ENCODE results near the gene FAM135A. TPM values are rescaled to one million over a fixed set of nuclear protein-coding genes. Genes with fewer than 3 reads are reported as not detected.
"Not testable (repeated sequence)": the region's sequence is repeated elsewhere in the genome, so short reads cannot be mapped to it uniquely, and the experiment has no call there.

The FAM135A gene
- polyA plus RNA-seq, 2 of the 4 experiments (the other 2 are of a cell fraction) = 11.3 to 33.6 TPM

DNA sequence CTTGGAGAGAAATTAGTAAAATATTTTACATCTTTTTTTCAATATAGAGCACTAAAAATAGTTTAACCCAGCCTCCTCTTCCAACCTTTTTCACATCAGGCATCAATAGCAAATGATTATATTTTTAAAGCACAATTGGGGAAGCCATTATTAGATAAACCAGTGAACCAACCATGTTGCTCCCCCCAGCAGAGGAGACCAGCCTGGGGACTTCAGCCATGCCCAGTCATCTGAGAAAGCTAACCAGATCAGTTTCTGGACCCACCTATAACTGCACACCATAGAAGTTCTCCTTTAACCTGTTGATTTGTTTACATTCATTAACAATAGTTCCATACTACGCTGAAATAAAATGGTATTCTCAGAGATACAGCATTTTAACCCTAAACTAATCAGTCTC, 139.7 kb downstream of the FAM135A start:
- ChIA-PET POLR2A (no interaction called here), CTCF (no interaction called here)
- no peak for DNase-seq (ENCODE audit: low read depth in 1 of 2, low spot score in 1 of 2)
- TF ChIP-seq SMC3 (IDR thresholded peaks at IDR 0.05) = no peak
- no peak for TF ChIP-seq RARB (CRISPR knock-in tag; IDR thresholded peaks at IDR 0.05)
- TF ChIP-seq CHD2 (IDR thresholded peaks at IDR 0.05; ENCODE audit: low read length, partially characterized antibody) = no peak
- TF ChIP-seq CEBPB (IDR thresholded peaks at IDR 0.05) = no peak
- TF ChIP-seq EHF (CRISPR knock-in tag; IDR thresholded peaks at IDR 0.05) = no peak
- TF ChIP-seq MAZ (IDR thresholded peaks at IDR 0.05; ENCODE audit: borderline replicate concordance, low read depth, low read length) = no peak
- TF ChIP-seq NPAS2 (CRISPR knock-in tag; IDR thresholded peaks at IDR 0.05; ENCODE audit: borderline replicate concordance) = no peak
- TF ChIP-seq TP53 (CRISPR knock-in tag; IDR thresholded peaks at IDR 0.05) = no peak
- TF ChIP-seq FOSB (CRISPR knock-in tag; IDR thresholded peaks at IDR 0.05) = no peak
- no peak for TF ChIP-seq KDM1A (IDR thresholded peaks at IDR 0.05; ENCODE audit: low read depth)
- TF ChIP-seq, protein P1, sequence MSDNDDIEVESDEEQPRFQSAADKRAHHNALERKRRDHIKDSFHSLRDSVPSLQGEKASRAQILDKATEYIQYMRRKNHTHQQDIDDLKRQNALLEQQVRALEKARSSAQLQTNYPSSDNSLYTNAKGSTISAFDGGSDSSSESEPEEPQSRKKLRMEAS (IDR thresholded peaks at IDR 0.05) = no peak
- TF ChIP-seq, protein P2, sequence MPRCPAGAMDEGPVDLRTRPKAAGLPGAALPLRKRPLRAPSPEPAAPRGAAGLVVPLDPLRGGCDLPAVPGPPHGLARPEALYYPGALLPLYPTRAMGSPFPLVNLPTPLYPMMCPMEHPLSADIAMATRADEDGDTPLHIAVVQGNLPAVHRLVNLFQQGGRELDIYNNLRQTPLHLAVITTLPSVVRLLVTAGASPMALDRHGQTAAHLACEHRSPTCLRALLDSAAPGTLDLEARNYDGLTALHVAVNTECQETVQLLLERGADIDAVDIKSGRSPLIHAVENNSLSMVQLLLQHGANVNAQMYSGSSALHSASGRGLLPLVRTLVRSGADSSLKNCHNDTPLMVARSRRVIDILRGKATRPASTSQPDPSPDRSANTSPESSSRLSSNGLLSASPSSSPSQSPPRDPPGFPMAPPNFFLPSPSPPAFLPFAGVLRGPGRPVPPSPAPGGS (IDR thresholded peaks at IDR 0.05) = no peak
- TF ChIP-seq, protein P3, sequence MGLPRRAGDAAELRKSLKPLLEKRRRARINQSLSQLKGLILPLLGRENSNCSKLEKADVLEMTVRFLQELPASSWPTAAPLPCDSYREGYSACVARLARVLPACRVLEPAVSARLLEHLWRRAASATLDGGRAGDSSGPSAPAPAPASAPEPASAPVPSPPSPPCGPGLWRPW (IDR thresholded peaks at IDR 0.05) = no peak
- no peak for TF ChIP-seq FOSL2 (IDR thresholded peaks at IDR 0.05)
- TF ChIP-seq FOSL2 (CRISPR knock-in tag; IDR thresholded peaks at IDR 0.05) = no peak
- TF ChIP-seq SREBF2 (IDR thresholded peaks at IDR 0.05) = no peak
- TF ChIP-seq ZSCAN20 (CRISPR knock-in tag; IDR thresholded peaks at IDR 0.05) = no peak
- no peak for TF ChIP-seq HEYL (CRISPR knock-in tag; IDR thresholded peaks at IDR 0.05)
- TF ChIP-seq MAFK (IDR thresholded peaks at IDR 0.05; ENCODE audit: partially characterized antibody) = no peak
- TF ChIP-seq, protein P4, sequence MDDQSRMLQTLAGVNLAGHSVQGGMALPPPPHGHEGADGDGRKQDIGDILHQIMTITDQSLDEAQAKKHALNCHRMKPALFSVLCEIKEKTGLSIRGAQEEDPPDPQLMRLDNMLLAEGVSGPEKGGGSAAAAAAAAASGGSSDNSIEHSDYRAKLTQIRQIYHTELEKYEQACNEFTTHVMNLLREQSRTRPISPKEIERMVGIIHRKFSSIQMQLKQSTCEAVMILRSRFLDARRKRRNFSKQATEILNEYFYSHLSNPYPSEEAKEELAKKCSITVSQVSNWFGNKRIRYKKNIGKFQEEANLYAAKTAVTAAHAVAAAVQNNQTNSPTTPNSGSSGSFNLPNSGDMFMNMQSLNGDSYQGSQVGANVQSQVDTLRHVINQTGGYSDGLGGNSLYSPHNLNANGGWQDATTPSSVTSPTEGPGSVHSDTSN (IDR thresholded peaks at IDR 0.05) = no peak
- H3K4me2 ChIP-seq = no peak overlapping the region
- no peaks in the 10 kb centered on the region for H3K9me3 ChIP-seq
- no peak overlapping the region for H3K27ac ChIP-seq
- no peaks in the 10 kb centered on the region for H3K4me1 ChIP-seq
- no peak for ATAC-seq
- WGBS (ENCODE audit: missing lambda C conversion rate) = 95% methylated on average over 1 of the region's 1 CpG
- no peak overlapping the region for H3K4me3 ChIP-seq
- no peak for FAIRE-seq

DNA sequence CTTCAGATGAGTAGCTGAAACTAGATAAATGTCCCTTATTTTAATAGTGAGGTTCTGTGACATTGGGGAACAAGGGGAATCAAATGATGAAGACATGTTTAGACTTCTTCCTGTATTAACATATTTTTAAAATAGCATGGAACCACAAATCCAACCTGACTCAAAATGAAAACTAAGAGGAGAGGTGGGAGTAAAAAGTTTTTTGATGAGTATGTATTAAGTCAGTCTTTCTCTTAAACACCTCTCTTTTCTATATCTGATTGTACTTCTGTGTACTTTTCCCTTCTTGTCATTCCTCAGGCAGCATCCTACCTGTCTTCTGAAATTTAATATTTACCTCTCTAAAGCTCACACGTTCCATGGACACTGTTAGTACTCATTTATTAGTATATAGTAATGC, 144.7 kb downstream of the FAM135A start:
- Histone ChIP-seq H3K27ac (no peak overlapping the region), H3K9me3 (no peaks in the 10 kb centered on the region), H3K4me3 (no peak overlapping the region), H3K4me1 (no peaks in the 10 kb centered on the region), H3K4me2 (no peak overlapping the region)
- TF ChIP-seq, protein P5, sequence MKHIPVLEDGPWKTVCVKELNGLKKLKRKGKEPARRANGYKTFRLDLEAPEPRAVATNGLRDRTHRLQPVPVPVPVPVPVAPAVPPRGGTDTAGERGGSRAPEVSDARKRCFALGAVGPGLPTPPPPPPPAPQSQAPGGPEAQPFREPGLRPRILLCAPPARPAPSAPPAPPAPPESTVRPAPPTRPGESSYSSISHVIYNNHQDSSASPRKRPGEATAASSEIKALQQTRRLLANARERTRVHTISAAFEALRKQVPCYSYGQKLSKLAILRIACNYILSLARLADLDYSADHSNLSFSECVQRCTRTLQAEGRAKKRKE (CRISPR knock-in tag; IDR thresholded peaks at IDR 0.05; ENCODE audit: low read depth) = no peak
- TF ChIP-seq POLR2A (IDR thresholded peaks at IDR 0.05; ENCODE audit: low read length) (no peak), KDM1A (IDR thresholded peaks at IDR 0.05; ENCODE audit: low read depth) (no peak), HOXB13 (CRISPR knock-in tag; IDR thresholded peaks at IDR 0.05; ENCODE audit: low read depth) (no peak), TFCP2L1 (CRISPR knock-in tag; IDR thresholded peaks at IDR 0.05) (no peak)
- TF ChIP-seq, protein P6, sequence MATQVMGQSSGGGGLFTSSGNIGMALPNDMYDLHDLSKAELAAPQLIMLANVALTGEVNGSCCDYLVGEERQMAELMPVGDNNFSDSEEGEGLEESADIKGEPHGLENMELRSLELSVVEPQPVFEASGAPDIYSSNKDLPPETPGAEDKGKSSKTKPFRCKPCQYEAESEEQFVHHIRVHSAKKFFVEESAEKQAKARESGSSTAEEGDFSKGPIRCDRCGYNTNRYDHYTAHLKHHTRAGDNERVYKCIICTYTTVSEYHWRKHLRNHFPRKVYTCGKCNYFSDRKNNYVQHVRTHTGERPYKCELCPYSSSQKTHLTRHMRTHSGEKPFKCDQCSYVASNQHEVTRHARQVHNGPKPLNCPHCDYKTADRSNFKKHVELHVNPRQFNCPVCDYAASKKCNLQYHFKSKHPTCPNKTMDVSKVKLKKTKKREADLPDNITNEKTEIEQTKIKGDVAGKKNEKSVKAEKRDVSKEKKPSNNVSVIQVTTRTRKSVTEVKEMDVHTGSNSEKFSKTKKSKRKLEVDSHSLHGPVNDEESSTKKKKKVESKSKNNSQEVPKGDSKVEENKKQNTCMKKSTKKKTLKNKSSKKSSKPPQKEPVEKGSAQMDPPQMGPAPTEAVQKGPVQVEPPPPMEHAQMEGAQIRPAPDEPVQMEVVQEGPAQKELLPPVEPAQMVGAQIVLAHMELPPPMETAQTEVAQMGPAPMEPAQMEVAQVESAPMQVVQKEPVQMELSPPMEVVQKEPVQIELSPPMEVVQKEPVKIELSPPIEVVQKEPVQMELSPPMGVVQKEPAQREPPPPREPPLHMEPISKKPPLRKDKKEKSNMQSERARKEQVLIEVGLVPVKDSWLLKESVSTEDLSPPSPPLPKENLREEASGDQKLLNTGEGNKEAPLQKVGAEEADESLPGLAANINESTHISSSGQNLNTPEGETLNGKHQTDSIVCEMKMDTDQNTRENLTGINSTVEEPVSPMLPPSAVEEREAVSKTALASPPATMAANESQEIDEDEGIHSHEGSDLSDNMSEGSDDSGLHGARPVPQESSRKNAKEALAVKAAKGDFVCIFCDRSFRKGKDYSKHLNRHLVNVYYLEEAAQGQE (IDR thresholded peaks at IDR 0.05) = no peak
- TF ChIP-seq, protein P7, sequence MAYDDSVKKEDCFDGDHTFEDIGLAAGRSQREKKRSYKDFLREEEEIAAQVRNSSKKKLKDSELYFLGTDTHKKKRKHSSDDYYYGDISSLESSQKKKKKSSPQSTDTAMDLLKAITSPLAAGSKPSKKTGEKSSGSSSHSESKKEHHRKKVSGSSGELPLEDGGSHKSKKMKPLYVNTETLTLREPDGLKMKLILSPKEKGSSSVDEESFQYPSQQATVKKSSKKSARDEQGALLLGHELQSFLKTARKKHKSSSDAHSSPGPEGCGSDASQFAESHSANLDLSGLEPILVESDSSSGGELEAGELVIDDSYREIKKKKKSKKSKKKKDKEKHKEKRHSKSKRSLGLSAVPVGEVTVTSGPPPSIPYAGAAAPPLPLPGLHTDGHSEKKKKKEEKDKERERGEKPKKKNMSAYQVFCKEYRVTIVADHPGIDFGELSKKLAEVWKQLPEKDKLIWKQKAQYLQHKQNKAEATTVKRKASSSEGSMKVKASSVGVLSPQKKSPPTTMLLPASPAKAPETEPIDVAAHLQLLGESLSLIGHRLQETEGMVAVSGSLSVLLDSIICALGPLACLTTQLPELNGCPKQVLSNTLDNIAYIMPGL (CRISPR knock-in tag; IDR thresholded peaks at IDR 0.05; ENCODE audit: borderline replicate concordance) = no peak
- WGBS (ENCODE audit: missing lambda C conversion rate) = 76% methylated on average over 1 of the region's 1 CpG
- CTCF ChIA-PET = interaction anchor here (1.8 kb wide), 1 partner anchor 9 kb away, joined by 4 read pairs; the partner anchor contains the start of gene SDHAF4
- DNase-seq (ENCODE audit: low read depth in 1 of 2, low spot score in 1 of 2) (no peak), FAIRE-seq (no peak), ATAC-seq (no peak)
- POLR2A ChIA-PET = interaction anchor here (1.0 kb wide), 1 partner anchor 9 kb away, joined by 3 read pairs; the partner anchor contains the start of gene SDHAF4

DNA sequence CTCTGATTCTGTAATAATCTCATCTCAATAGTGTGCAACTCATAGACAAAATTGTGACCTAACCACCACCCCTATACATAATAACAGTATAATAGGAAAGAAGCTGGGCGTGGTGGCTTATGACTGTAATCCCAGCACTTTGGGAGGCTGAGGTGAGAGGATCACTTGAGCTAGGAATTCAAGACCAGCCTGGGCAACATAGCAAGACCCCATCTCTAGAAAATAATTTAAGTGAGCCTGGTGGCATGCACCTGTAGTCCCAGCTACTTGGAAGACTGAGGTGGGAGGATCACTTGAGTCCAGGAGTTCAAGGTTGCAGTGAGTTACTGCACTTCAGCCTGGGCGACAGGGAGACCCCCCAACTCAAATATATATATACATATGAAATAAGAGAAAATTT, 149.1 kb downstream of the FAM135A start:
- POLR2A ChIA-PET, CTCF ChIA-PET: not testable (repeated sequence)

More for the DNA sequence above, 149.1 kb downstream of the FAM135A start:
- not testable (repeated sequence) for H3K27ac ChIP-seq; ATAC-seq; DNase-seq (ENCODE audit: low read depth in 1 of 2, low spot score in 1 of 2); H3K4me2 ChIP-seq; FAIRE-seq; H3K4me1 ChIP-seq; H3K9me3 ChIP-seq; H3K4me3 ChIP-seq
- 79% methylated on average over 2 of the region's 2 CpGs for WGBS (ENCODE audit: missing lambda C conversion rate)
